NCI-H187 (cell line): ENCODE data around the gene FNDC11.
"Not testable (repeated sequence)": the region's sequence is repeated elsewhere in the genome, so short reads cannot be mapped to it uniquely, and the experiment has no call there.

Source experiments
- DNase-seq, 2 experiments: peaks; one replicate each; lab custom pipeline; 2025; lab: John Stamatoyannopoulos, UW

The FNDC11 gene

GRCh38 chr20:63567386-63568169, 13.6 kb downstream of the FNDC11 start:
- no peak for DNase-seq

DNA sequence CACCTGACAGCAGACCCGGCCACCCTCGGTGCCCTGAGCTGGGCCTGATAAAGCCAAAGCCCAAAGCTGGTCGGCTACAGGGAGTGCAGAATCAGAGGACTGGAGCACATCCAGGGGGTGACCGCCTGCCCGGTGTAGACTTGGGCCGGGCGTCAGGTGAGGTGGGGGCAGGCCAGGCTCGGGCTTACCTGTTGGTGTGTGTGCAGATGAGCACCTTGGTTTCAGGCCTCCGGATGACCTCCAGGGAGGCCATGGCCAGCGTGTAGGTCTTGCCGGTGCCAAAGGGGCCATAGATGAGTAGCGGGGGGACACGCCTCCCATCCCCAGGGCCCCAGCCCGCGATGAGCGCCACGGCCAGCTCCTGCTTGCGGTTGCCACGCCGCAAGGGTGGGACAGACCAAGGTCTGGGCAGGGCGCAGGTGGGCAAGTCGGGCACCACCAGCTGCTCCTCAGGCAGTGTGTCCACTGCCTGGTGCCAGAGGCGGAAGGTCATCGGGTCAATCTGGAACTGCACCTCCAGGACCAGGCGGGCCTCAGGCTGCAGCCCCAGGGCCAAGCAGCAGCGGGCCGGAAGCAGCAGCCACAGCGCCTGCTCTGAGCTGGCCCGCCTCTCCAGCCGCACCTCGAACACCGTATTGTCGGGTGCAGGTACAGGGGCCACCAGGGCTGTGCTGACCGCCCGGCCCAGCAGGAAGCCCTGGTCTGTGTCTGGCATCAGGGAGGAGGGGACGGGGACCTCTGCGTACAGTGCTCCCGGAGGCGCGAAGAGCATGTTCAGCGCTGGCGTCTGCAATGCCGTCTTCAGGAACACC, 14.4 kb downstream of the FNDC11 start:
- DNase-seq: no peak

- no peak for DNase-seq
Measured at GRCh38 chr20:63568986-63569949, 15.3 kb downstream of the FNDC11 start.

GRCh38 chr20:63570281-63571086, 16.5 kb downstream of the FNDC11 start:
- DNase-seq: no peak

DNA sequence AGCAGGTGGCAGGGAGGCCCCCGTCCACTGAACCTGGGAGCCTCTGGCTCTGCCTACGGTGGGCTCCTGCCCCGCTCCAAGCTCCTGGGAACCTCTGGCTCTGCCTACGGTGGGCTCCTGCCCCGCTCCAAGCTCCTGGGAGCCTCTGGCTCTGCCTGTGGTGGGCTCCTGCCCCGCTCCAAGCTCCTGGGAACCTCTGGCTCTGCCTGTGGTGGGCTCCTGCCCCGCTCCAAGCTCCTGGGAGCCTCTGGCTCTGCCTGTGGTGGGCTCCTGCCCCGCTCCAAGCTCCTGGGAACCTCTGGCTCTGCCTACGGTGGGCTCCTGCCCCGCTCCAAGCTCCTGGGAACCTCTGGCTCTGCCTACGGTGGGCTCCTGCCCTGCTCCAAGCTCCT, 17.1 kb downstream of the FNDC11 start:
- not testable (repeated sequence) for DNase-seq

DNA sequence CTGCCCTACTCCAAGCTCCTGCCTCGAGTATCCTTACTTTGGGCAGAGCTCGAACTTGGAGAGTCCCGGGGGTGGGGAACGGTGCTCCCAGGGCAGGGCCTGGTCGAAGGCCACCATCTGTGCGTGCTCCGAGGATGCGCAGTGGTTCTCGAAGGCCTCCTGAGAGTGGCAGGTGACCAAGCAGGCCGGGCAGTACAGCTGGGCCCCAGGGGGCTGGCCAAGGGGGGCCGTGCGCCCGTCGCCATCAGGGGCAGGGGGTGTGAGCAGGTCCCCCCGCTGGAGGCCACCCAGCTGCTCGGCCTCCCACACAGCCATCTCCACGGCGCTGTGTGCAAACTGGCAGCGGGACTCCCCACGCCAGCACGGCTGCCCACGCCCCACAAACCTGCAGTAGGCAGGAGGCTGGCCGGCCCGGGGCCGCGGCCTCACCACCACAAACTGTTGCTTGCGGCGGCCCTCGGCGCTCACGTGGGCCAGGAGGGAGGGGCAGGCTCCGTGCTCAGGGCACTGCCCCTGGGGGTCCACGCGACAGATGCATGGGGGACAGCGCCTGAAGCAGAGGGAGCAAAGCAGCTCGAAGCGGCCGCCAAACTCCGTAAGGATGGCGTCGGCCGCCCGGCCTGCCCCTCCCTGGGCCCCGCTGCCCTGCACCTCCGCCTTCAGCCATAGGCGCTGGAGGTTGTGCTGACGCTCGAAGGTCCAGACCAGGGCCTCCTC, 18.3 kb downstream of the FNDC11 start:
- DNase-seq: no peak

DNA sequence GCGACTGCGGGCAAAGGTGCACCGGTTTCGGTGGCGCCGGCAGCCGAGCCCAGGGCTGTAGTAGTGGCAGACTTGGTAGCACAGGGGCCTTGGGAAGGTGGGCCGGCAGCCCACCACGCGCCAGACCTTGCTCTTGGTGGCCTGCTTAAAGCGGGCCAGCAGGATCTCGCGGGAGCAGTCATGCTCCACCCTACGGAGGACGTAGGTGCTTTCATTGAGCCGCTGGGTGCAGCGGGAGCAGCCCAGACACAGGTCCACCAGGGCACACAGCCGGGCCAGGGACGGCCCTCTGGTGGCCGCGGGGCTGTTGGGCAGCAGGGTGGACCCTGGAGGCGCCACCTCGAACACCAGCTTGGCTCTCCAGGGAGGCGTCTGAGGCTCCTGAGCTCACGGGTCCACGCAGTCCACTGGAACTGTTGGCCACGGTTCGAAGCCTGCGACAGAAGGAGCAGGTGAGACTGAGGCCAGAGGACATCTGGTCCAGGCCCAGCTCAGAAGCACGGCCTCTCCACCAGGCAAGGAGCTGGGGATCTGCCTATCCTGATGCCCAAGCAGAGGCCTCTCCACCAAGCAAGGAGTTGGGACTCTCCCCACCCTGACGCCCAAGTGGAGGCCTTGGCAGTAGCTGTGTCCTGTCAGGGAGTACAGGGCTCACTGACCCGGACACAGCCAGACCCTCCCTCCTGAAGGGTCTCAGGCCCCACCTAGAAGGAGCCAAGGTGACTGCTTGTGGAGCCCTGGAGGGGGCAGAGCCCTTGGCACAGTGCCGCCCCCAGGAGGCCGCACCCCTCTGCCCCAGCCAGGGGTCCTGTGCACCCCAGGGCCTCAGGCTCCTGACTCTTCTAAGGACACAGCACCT, 19.1 kb downstream of the FNDC11 start:
- DNase-seq: no peak

DNA sequence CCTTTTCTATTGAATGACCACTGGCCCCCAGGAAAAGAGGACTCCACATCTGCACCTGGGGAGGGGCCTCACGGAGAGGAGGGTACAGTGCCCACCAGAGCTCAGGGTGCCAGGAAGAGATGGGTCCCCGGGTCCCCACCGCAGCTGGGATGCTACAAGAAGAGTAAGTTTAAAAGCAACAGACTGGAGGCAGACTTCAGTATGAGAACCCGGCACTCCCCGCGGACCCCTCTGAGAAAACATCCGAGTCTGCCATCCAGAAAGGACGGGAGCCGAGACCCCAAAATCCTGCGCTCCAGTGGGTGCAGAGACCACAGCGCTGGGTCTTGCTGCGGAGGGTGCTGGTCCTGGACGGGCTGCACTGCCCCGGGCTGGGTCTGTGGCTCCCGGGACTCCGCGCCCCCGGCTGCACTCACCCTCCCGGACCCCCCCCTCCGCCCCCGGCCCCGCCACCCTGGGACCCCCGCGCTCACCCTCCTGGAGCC, 19.7 kb downstream of the FNDC11 start:
- no peak for DNase-seq

DNA sequence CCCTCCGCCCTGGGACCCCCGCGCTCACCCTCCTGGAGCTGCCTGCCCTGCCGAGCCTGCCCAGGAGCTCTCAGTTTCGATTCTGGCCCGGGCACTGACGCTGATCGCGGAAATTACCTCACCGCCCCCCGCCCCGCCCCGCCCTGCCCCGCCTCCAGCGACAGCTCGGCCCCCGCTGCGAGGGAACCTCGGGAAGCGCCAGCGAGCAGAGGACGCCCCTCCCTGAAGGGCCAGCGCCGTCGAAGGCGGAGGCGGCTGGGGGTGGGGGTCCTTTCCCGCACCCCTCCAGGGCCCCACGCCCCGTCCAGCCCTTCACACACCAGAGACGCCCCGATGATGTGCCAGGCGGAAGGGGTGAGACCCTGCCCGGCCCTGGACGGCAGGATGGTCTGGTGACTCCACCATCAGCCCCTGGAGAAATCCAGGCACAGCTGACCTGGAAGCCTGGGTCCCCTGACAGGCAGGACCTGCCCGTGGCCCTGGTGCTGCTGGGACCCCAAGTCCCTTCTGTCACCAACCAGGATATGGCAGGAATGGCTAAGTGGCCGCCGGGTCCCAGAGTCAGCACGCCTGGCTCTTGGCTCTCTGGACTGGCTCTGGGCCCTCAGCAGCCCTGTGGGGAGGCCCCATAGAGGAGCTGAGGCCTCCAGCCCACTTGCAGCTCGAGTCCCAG, 20.3 kb downstream of the FNDC11 start, which contains the start of gene HELZ2:
TSS of gene HELZ2 (minus strand) at position 84 of the 673 bp plus-strand sequence. CDS start 1,854 bp downstream, outside the sequence.
- peak in 1 of 2 experiments; percentile 54 for DNase-seq

- DNase-seq: no peak
Measured at GRCh38 chr20:63574829-63575743, 21.1 kb downstream of the FNDC11 start.

DNA sequence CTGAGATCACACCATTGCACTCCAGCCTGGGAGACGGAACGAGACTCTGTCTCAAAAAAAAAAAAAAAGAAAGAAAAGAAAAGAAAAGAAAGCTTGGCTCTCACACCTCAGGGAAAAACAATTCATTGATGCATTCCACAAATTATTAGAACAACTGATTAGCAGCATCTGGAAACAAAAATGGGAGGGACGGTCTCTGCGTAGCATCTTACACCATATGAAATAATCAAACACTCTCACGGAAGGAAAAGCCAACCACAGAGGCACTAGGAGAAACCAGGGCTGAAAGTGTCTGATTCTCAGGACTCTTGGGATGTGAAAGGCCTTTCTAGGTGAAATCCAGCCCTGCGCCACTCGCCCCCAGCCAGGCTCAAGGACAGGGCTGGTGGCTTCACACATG, 22.4 kb downstream of the FNDC11 start:
- no peak for DNase-seq

GRCh38 chr20:63577317-63577894, 23.4 kb downstream of the FNDC11 start:
- no peak for DNase-seq

- DNase-seq: no peak
Measured at GRCh38 chr20:63578224-63579016, 24.5 kb downstream of the FNDC11 start.

GRCh38 chr20:63579017-63579694, 25.2 kb downstream of the FNDC11 start:
- DNase-seq: no peak

DNA sequence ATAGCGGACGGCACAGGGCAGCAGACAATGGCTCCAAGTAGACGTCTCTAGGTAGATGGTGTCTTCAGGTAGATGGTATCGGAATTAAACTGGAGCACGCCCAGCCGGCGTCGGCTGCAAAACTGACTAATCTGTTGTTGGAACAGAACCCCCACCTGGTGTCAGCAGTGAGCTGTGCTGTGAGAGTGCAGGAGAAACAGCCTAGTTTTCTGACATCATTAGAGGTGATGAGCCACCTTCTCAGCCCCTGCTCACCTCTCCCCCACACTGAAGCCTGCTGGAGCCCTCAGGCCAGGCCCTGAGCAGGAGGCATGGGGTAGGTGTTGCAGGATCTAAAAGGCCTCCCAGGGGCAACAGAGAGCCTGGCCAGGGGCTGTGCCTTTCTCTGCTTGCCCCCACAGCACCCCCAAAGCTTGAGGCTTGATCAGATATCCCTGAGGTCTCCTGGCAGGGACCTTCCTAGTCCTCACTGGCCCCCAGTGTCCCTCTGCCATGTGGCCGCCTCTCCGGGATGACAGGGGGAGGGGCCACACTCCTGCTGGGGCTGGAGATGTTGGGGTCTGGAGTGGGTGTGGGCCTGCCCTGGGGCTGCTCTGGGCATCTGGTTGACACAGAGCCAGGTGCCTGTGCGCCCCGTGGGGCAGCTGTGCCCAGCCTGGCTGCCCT, 27.0 kb downstream of the FNDC11 start:
- no peak for DNase-seq
